HL-60 (cell line): ENCODE measurements around the gene ACO2.
A peak's percentile ranks its signal among the peaks of the same experiment; 100 is the strongest.

Source experiments
- DNase-seq, 2 experiments: peaks; one replicate each; pipeline ENCODE4 v3.0.0-alpha.2; 2010 to 2020; ENCODE audit warnings: low read depth in 1 of 2, low spot score in 1 of 2
- H3K27ac ChIP-seq: fragments of 250-450 bp; sonication (Bioruptor Pico); replicated peaks from 2 replicates; pipeline ENCODE4 v1.5.1; 2020; ENCODE audit warnings: mild to moderate bottlenecking, moderate library complexity
- H3K27me3 ChIP-seq: fragments of 250-450 bp; sonication (Bioruptor Pico); 2 replicates; pipeline ENCODE4 v1.5.1; 2021; ENCODE audit warnings: mild to moderate bottlenecking, moderate library complexity; ENCODE audit not compliant: insufficient read depth, poor library complexity, severe bottlenecking
- H3K4me3 ChIP-seq: replicated peaks from 2 replicates; pipeline ENCODE4 v1.5.1; 2011; ENCODE audit warnings: mild to moderate bottlenecking, control low read depth, low read length; ENCODE audit not compliant: insufficient read depth
- GABPA ChIP-seq: IDR thresholded peaks from 2 replicates; pipeline ENCODE4 v1.6.1; 2012; ENCODE audit warnings: low read depth
- POLR2AphosphoS5 ChIP-seq: IDR thresholded peaks from 2 replicates; pipeline ENCODE4 v1.6.1; 2012; ENCODE audit warnings: low read depth
- SPI1 ChIP-seq: IDR thresholded peaks from 2 replicates; pipeline ENCODE4 v1.6.1; 2012; ENCODE audit warnings: low read depth, mild to moderate bottlenecking, borderline replicate concordance
- TF ChIP-seq, protein P1 (sequence below): IDR thresholded peaks from 2 replicates; pipeline ENCODE4 v1.6.1; 2012; ENCODE audit warnings: low read depth; ENCODE audit not compliant: insufficient replicate concordance
- TF ChIP-seq, protein P2 (sequence below): IDR thresholded peaks from one replicate; pipeline ENCODE4 v1.5.1; 2011; ENCODE audit warnings: low read length, control low read depth, inconsistent platforms; ENCODE audit not compliant: insufficient read depth

The ACO2 gene

DNA sequence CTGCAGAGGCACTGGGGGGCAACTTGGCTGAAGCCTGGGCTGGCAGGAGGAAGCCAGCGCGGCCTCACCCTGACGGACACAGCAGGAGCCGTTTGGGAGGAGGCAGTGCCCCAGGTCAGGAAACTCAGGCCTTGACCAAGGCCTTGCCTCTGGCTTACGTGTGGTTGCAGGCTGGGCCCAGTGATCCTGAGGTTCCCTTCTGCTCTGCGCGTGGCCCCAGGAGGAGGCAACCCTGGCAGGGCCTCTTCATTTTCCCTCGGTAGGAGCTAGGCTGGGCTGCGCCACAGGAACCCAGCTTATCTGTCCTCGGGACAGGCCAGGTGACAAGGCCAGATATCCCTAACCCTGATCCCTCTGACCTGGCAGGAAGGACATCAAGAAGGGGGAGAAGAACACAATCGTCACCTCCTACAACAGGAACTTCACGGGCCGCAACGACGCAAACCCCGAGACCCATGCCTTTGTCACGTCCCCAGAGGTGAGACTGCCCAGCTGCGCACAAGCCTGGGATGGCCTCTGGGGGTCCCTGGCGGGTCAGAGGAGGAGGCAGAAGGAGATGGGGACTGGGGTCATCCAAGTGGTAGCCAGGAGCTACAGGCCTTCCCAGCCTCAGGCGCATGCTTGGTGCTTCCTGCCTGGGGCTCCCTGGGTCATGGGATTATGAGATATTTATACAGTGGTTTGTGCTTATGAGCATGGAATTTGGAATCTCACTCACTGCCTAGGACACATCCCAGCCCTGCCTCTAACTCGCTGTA, 54.7 kb downstream of the ACO2 start:
- H3K27ac ChIP-seq, result no peak overlapping the region
- H3K4me3 ChIP-seq, result no peak overlapping the region
- TF ChIP-seq, protein P1, sequence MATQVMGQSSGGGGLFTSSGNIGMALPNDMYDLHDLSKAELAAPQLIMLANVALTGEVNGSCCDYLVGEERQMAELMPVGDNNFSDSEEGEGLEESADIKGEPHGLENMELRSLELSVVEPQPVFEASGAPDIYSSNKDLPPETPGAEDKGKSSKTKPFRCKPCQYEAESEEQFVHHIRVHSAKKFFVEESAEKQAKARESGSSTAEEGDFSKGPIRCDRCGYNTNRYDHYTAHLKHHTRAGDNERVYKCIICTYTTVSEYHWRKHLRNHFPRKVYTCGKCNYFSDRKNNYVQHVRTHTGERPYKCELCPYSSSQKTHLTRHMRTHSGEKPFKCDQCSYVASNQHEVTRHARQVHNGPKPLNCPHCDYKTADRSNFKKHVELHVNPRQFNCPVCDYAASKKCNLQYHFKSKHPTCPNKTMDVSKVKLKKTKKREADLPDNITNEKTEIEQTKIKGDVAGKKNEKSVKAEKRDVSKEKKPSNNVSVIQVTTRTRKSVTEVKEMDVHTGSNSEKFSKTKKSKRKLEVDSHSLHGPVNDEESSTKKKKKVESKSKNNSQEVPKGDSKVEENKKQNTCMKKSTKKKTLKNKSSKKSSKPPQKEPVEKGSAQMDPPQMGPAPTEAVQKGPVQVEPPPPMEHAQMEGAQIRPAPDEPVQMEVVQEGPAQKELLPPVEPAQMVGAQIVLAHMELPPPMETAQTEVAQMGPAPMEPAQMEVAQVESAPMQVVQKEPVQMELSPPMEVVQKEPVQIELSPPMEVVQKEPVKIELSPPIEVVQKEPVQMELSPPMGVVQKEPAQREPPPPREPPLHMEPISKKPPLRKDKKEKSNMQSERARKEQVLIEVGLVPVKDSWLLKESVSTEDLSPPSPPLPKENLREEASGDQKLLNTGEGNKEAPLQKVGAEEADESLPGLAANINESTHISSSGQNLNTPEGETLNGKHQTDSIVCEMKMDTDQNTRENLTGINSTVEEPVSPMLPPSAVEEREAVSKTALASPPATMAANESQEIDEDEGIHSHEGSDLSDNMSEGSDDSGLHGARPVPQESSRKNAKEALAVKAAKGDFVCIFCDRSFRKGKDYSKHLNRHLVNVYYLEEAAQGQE, result no peak
- peak; percentile 5 for TF ChIP-seq POLR2AphosphoS5
- no peak for TF ChIP-seq GABPA
- no peak for TF ChIP-seq SPI1
- H3K27me3 ChIP-seq, result no peaks in the 10 kb centered on the region
- no peak for DNase-seq

DNA sequence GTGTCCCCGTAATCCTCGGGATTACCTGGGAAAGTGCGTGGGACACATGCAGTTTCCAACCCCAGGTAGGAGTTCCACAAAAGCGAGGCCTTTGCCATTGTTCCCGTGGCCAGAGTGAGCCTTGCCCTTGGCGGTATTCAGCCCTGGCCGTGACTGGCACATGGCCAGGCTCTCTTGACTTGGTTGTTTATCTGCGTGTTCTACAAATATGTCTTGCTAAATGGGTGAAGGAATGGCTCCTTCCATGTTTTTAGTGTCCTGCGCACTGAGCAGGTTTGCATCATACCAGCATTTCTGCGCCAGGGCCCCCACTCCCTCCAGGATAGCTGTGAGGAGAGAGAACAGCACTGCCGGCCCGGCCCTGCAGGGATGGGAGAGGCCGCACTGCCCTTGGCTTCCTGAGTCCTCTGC, 55.3 kb downstream of the ACO2 start:
- Histone ChIP-seq H3K4me3 (no peak overlapping the region), H3K27me3 (no peaks in the 10 kb centered on the region), H3K27ac (no peak overlapping the region)
- TF ChIP-seq, protein P2, sequence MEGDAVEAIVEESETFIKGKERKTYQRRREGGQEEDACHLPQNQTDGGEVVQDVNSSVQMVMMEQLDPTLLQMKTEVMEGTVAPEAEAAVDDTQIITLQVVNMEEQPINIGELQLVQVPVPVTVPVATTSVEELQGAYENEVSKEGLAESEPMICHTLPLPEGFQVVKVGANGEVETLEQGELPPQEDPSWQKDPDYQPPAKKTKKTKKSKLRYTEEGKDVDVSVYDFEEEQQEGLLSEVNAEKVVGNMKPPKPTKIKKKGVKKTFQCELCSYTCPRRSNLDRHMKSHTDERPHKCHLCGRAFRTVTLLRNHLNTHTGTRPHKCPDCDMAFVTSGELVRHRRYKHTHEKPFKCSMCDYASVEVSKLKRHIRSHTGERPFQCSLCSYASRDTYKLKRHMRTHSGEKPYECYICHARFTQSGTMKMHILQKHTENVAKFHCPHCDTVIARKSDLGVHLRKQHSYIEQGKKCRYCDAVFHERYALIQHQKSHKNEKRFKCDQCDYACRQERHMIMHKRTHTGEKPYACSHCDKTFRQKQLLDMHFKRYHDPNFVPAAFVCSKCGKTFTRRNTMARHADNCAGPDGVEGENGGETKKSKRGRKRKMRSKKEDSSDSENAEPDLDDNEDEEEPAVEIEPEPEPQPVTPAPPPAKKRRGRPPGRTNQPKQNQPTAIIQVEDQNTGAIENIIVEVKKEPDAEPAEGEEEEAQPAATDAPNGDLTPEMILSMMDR, result no peak
- TF ChIP-seq, protein P1, result no peak
- TF ChIP-seq SPI1 (no peak), POLR2AphosphoS5 (no peak), GABPA (no peak)
- DNase-seq, result no peak

DNA sequence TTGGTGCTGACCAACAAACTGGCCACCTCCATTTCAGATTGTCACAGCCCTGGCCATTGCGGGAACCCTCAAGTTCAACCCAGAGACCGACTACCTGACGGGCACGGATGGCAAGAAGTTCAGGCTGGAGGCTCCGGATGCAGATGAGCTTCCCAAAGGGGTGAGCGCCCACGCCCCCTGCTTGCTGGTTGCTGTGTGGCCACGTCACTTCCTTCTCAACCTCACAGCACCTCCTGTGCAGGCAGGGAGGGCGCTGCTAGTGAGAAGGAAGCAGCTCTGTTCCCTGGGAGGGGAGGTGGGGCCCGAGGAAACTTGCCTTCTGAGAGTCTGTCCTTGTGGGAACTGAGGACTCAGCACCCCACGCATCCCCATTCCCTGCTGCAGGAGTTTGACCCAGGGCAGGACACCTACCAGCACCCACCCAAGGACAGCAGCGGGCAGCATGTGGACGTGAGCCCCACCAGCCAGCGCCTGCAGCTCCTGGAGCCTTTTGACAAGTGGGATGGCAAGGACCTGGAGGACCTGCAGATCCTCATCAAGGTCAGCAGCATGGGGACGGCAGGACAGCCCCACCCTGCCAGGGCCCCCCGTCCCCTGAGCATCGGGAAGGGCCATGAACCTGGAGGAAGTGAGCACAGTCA, 56.0 kb downstream of the ACO2 start:
- H3K27me3 ChIP-seq, result no peaks in the 10 kb centered on the region
- peak; percentile 61 to 79 for DNase-seq
- H3K4me3 ChIP-seq, result no peak overlapping the region
- TF ChIP-seq, protein P1, result no peak
- TF ChIP-seq, protein P2, result no peak
- TF ChIP-seq SPI1 (peak; percentile 16; the same call in 1 of the 2 replicates), GABPA (0 out of 2 replicates have a peak, but pooled peaks have one; percentile 37), POLR2AphosphoS5 (peak; percentile 40; the same call in 1 of the 2 replicates)
- no peak overlapping the region for H3K27ac ChIP-seq
